Stimulated activated CD4-positive, alpha-beta T cell treated with anti-CD3 and anti-CD28 coated beads, Interleukin-1b, Interleukin-23, amount 100 ng/mL, for 4 hours (primary cell): ENCODE data around the gene ATP11B.

ENCODE experiments used
- DNase-seq, 2 donors: peaks; one replicate each; pipeline ENCODE4 v3.0.0-alpha.2; 2020; ENCODE audit warnings: low read depth in 2 of 2

The ATP11B gene

DNA sequence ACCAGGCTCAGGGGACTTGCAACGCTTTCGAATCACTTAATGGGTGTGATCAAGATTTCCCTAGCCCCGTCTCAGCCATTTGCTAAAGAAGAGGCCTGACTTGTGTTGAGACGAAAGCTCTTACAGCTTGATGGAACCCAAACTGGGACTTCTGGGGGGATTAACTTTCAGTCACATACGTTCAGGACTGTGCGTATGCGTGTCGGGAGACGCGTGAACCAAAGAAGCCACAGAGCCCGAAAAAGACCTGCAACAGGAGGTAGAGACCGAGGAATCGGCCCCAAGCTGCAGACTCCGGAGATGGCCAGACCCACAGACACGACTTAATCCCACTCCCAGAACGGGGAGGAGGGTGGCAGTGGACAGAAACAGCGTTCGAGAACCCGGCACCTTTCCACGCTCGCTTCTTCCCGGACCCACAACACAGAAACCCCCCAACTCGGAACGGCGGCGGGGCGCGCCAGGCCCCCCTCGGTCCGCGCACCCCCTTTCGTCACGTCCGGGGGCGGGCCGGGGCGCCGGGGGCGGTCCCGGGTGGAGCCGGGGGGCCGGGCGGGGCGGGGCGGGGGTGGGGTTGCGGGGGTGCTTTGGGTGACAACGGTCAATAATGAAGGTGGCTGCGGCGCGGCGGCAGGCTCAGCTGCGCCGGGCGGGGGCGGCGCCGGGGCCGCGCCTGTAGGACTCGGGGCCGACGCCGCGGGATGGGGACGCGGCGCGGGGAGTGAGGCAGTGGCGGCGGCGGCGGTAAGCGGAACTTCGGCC, at the start of gene ATP11B:
Gene ATP11B, plus strand, starts transcription at position 604 of the 762 bp plus-strand sequence. CDS start 256 bp downstream, outside the sequence.
- DNase-seq: peak; percentile 65 to 72

- no peak for DNase-seq
These were observed 46.3 kb upstream of the ATP11B start for GRCh38 chr3:182746959-182747358.

DNA sequence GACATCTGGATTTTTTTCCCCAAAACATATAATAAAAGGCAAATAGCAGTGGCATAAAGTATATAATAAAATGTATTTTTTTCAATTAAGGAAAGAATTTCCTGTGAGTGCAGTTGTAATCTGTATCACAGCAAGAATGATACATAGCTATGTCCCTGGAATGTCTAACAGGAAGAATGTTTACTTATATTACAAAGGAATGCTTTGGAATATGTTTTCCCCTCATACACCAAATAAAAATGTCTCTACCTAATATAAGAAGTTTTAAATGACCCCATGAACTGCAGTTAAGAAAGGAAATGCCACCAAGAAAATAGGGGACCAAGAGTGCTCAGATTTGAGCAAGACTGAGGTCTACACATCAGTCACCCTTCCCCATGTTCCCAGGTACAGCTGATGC, 38.0 kb upstream of the ATP11B start:
- no peak for DNase-seq

GRCh38 chr3:182755712-182756111, 37.6 kb upstream of the ATP11B start:
- no peak for DNase-seq

DNA sequence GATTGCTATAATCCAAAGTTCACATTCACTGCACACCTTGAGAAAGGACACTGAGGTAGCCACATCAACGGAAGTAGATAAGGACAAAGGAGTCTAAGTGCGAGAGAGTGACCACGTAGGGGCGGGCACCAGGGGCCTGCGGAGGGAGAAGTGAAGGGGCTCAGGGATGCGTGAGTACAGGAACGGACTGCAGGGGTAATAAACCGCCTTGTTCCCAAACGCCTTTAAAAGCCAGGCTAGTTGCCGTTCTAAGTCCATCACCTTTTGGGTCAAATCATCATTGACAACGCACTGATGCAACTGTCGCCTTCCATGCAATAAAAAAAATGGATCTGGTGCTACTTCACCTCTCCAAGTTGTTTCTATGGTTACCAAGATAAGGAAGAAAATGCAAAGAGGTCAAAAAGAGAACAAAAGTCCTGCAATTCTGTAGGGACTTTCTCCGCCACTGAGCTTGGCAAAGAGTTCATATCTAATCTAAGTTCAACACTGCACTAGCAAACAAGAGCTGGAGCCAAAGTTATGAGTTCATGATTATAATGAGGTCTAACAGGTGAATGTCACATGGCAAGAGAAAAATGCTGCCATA, 32.6 kb upstream of the ATP11B start:
- no peak for DNase-seq

- no peak for DNase-seq
These were observed 29.4 kb upstream of the ATP11B start for GRCh38 chr3:182763896-182764295.

DNA sequence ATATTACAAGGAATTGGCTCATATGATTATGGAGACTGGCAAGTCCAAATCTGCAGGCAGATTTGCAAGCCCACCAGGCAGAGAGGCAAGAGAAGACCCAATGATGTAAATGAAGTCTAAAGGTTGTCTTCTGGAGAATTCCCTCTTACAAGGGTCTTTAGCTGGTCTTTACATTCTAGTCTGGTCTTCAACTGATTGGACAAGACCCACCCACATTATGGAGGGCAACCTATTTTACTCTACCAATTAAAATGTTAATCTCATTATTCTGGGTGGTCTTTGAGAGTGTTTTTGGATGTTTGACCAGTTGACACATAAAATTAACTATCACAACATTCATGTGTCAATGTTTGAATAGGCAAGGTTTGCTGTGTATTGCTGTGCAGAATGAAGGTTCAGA, 28.0 kb upstream of the ATP11B start:
- DNase-seq: no peak

DNA sequence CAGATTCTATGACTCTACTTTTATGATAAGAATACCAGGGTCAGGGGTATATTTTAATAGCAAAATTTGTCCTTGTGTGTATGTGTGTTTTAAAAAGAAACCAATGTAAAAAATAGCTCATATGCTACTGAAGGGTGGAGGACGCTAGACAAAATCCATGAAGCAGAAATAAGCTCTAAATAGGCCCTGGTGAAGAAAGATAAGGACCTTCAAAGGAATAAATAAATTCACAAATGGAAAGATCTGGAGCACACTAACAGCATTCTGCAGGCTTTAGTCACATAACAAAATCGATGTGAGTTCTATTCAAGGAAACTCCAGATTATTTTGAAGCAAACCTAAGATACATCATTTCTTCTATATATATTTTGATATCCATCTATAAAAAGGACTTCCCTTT, 27.2 kb upstream of the ATP11B start:
- no peak for DNase-seq

GRCh38 chr3:182768413-182768812, 24.9 kb upstream of the ATP11B start:
- no peak for DNase-seq

GRCh38 chr3:182769673-182770072, 23.6 kb upstream of the ATP11B start:
- DNase-seq: no peak

DNA sequence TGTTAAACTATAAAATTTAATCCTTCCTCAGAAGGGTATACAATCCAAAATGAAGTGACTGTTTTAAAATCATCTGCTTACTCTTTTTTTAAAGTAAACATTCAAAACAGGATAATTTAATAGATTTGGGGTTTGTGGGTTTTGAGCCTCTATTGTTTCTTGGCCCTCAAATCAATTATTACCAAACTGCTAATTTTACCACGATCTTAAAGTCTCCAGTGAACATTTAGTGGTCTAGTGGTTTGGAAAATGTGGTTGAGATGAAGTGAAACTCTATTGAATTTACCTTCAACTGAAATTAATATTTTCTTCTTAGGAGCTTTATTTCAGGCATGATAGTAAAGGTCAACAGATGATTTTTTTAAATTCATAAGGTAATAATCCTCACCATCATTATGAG, 11.2 kb upstream of the ATP11B start:
- DNase-seq: no peak

- DNase-seq: no peak
These were observed 10.2 kb upstream of the ATP11B start for GRCh38 chr3:182783106-182783505.

- DNase-seq: no peak
These were observed 8.8 kb upstream of the ATP11B start for GRCh38 chr3:182784542-182784941.

DNA sequence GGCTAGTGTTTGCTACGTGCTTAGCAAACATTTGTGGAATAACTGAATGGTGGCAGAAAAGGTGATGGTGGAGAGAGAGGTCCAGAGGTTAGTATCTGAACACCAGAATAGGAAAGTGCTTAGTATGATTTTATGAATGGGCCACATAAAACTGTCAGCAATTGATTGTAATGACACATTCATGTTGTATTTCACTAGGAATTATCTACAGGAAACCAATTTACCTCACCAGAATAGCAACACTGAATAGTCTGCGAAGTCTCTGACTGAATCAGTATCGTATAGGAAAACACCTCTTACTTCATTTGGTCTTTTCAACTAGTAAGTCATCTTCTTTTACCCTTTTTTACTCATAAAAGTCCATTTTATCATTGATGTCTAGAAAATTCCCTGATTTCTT, 8.2 kb upstream of the ATP11B start:
- no peak for DNase-seq

GRCh38 chr3:182785756-182786155, 7.5 kb upstream of the ATP11B start:
- no peak for DNase-seq

DNA sequence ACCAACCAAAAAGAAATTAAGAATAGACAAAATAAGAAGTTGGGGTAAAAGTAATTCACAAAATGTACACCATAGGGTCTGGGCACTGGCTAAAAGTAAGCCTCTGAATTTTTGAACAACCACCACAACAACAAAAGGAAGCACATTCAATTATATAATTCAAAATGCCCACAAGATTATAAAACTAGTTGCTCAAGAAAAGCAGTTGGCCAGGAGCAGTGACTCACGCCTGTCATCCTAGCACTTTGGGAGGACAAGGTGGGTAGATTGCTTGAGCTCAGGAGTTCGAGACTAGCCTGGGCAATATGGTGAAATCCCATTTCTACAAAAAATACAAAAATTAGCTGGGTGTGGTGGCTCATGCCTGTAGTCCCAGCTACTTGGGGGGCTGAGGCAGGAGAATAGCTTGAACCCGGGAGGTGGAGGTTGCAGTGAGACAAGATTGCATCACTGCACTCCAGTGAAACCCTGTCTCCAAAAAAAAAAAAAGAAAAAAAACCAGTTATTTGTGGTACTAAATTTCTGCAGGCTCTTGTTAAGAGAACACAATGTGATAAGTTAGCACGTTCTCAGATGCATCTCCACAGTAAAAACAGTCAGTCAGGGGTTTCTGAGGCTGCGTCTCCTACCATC, 6.6 kb upstream of the ATP11B start:
- no peak for DNase-seq

DNA sequence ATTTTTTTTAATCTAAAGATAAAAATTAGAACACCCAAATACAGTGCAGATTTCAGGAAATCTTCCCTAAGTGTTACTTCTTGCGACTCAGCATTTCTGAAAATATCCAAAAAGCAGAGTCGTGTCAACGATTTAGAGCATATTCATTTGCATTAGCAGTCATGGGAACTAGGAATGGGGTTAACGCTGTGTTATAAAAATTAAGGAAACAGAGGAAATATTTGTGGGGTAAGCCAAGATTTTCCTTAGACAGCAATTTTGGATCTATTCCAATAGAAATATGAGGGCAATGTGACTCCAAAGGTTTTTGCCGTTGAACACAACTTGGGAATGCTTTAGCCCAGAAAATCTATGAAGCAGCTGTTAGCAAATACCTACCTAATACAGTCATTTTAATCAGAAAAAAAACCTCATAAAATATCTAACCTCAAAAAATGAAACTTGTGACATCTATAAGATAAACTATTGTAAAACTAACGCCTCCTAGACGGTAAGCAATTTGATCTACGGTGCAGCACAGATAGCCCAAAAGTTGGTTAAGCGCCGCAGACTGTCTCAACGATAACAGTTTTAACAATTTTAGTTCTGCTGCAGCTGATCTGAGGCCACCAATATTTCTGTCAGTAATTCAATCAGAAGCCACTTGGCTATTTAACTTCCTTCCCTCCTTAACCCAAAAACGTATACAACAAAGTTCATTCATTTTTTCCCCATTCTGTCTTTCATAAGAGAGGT, 5.8 kb upstream of the ATP11B start:
- DNase-seq: no peak

GRCh38 chr3:182789371-182789770, 3.9 kb upstream of the ATP11B start:
- no peak for DNase-seq

DNA sequence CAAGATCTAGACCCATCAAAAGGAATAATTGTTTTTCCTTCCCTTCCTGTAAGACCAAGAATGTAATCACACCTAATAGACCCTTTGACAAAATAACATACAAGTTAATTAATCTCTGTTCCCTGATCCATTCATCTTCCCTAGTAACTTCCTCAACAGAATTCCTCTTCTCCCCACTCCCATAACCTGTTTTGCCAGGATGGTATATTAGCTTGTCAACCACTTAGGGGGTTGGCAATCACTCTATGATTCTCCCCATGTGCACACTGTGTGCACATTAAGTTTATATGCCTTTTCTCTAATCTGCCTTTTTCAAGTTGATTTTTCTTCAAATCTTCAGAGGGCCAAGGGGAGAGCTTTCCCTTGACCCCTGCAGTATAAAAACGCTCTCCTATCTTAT, 2.7 kb upstream of the ATP11B start:
- DNase-seq: no peak

DNA sequence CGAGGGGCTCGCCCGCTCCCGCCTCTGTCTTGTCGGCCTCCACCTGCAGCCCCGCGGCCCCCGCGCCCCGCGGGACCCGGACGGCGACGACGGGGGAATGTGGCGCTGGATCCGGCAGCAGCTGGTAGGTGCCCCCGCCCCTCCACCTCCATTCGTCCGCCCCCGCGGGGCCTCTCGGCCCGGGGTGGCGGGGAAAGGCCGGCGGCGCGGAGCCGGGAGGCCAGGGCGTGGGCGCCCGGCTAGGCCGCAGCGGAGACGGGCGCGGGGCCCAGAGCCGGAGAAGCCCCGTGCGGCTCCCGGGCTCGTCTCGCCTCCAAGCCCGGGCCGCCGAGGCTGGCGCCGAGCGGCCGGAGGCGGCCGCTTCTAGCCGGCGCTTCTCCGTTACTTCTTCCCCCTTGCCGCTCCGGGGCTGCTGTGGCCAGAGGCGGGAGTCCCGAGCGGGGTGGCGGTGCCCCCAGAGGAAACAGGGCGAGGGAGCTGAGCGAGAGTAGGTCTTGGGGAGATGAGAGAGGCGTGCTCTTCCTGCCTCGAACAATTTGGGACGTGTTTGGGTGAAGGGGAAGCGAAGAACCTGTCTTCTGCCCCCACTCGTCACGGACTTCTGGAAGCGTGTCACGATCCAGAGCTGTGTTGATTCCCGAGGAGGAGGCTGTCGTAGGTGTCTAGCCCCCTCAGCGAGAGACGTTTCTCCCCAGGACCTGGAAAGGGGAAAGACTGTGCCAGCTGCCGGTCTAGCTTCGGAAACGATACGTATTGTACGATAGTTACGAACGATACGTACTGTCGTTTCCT, 555 bp downstream of the ATP11B start:
- peak; percentile 20 to 54 for DNase-seq
